Stimulated activated CD4-positive, alpha-beta T cell treated with anti-CD3 and anti-CD28 coated beads, Interleukin-4, amount 100 ng/mL, for 4 hours (primary cell): Measurements from ENCODE around the gene MCTP1.
"Not testable (repeated sequence)": the region's sequence is repeated elsewhere in the genome, so short reads cannot be mapped to it uniquely, and the experiment has no call there.

ENCODE experiments used
- DNase-seq, 2 experiments: peaks; one replicate each; pipeline ENCODE4 v3.0.0-alpha.2; 2020

Gene MCTP1

DNA sequence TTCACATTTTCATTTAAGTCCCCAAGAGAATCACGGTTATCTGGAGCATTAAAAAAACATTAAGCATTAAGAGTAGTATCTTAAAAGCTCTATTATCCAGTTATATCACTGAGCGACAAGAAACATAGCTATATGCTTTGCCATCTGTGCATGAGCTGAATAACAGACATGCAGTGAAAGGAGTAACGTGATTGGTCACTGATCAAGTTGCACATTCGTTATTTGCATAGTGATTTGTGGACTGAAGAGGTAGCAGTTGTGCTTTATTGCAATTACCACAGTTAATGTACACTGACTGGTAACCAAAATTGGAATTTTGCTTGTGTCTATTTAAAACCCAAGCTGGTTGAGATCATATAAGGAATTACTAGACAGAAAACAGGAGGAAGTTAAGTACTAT is 107.4 kb downstream of the MCTP1 start:
- DNase-seq, result no peak

DNA sequence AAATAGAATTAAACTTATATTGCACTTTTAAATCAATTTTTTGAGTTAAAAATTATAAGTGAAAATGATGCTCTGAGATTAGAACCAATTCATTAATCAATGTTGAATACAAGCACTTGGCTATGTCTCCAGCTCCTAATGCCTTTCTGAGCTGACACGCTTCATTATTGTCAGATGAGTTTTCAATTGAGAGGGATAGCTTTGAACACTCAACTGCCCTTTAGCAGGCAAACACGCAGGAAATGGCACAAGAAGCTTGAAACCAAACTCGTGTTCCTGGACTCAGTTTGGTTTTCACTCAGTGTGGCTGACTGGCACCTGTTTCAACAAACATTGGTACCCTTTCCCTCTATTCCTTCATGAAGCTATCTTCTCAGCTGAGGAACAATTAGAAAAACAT is 109.8 kb downstream of the MCTP1 start:
- no peak for DNase-seq

DNA sequence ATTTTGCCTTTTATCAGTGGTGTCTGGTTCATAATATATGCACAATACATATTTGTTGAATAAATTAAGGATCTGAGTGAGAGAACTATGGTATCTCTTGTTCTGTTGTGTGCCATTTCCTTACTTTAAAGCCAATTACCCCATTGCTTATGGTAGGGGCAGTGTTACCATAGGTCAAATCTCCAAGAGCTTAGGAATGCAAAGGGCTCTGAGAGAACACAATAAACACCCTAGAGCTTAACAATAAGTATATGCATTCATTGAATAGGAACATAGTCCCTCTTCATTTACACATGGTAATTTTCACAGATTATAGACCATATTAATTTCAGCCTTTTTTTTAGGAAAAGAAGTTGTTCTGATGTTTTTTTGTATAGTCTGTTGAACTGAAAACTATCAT is 112.2 kb downstream of the MCTP1 start:
- DNase-seq, result no peak

DNA sequence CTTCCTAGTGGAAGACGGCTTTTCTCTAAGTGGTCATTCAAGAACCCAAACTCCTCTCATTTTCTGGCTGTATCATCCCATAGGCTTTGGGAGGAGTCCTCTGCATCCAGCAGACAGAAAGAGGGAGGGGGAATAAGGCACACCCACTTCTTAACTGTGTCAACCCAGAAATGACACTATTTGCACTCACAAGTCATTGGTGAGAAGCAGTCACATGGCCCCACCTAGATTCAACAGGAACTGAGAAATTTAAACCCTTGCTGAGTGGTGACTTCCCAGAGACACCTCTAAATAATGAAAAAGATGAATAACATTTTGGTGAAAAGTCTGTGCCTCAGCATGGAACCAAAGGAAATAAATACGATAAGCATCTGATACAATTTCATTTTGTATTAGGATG is 120.0 kb downstream of the MCTP1 start:
- DNase-seq, result no peak

DNA sequence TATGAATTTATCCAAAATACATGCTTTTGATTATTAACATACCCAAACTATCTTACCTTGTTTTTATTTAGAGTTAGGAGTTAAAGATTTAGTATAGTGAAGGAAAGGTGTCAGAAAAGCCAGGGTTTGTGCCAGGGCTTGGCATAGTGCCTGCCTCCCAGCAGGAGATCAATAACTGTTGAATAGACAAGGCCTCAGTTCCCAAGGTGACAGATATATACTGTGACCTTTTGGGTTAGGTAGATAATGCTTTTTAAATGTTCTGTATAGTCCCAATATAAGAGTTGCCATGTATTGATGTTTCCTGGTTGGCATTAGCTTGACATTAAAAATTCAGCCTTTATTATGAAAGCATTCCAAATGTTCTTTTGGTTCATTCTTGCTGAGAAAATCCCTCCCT is 121.8 kb downstream of the MCTP1 start:
- no peak for DNase-seq

DNA sequence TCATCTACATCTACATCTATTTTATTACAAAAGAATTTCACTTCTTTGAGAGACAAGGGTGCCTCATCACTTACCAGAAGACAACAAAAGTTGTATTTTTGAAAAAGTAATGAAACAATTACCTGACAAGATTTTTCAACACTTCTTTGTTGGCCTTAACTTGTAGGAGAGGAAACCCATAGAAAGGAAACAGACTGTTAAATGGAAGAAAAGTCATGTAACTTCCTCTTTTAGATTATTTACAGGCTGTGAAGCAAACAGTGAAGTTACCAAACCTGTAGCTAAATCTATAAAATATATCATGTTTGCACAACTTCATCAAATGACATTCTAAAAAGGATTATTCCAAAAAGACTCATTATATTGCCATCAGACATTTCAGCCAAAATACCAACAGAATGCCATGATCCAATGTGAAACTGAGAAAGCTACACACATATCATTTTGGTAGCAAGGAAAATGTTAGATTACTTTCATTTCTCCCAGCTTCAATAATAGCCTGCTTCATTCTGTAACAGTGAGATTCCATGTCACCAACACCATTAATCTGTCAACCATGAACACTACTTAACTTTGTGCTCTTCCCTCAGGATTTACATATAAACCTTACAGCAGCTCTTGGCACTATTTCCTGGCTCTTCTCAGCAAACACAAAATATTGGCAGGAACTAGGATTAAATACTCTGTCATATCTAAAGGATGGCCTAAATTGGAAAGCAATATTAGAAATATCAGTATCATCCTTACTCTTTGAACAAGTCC is 122.5 kb downstream of the MCTP1 start:
- DNase-seq, result no peak

DNA sequence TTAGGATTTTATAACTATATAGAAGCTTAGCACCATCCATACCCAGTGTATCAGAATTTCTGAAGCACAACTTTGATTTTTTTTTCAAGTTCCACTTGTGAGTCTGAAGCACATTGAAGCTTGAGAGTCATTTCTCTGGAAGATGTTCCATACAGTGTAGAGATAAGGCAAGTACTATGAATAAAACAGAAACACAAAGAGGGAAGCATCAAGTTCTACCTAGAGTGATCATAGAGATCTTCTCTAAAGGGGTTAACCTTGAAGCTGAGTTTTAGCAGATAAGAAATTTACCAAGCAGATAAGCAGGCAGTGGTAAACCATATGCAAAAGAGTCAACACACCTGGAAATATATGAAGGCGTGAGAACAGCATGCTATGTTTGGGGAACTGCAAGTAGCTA is 125.3 kb downstream of the MCTP1 start:
- DNase-seq, result no peak

DNA sequence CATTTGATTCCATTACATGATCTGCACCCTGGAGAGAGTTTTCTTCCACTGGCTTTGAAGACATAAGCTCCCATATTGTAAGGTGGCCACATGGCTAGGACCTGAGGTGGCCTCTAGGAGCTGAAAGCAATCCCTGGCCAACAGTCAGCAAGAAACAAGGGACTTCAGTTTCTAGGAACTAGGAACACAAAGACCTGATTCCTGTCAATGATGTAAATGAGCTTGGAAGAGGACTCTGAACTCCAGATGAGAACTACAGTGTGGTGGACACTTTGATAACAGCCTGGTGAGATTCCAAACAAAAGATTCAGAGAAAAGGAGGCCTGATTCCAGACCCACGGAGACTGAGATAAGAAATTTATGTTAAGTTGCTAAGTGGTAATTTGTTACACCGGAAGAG is 129.0 kb downstream of the MCTP1 start:
- no peak for DNase-seq

DNA sequence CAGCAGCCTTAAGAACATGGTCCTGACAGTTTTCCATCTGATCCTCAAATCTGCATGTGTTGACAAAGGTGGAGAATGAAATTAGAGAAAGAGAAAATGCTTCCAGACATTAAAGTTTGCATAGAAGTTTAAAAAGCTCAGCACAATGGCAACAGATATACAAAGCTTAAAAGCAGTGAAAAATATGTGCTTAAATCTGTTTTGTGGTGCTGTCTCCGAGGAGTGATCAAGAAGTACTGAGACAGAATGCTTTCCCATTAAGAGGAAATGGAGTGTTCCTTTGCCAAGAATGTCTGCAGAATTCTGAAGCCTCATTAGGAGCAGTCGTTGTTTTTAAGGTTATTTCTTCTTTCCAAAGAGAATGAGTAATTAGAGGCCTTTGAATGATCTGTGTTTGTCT is 131.4 kb downstream of the MCTP1 start:
- no peak for DNase-seq

DNA sequence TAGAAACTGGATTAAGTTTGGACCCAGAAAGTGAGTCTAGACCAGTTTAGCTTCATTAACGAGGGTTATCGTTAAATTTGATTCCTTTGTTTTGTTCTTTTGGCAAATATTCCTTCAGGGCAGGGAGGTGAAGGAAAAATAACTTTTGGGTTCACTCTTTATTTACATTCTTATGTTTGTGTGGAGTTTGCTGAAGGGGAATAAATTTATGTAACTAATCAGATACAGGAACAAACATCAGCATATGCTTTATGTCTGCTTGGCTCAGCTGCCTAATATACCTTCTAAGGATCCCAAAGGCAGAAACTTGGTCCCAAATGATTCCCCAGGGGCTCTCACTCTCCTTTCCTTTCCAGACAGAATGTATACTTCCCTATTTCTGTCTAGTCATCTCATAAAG is 132.4 kb downstream of the MCTP1 start:
- no peak for DNase-seq

DNA sequence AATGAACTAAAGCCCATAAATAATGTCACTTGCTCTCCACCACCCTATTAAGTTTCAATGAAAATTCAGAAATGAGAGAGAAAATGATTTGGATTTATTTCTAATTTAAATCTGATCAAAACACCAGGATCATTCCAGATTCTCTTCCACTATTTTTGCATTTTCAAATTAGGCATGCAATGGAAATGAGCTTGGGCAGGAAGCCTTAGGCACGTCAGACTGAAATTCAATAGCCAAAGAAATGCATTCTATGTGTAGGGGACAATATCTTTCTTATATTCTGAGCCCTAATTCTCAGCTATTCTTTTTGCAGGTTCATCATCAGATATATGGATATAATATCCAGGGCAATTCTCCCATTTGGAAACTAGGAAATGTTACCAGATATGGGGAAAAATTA is 132.8 kb downstream of the MCTP1 start:
- DNase-seq, result no peak

DNA sequence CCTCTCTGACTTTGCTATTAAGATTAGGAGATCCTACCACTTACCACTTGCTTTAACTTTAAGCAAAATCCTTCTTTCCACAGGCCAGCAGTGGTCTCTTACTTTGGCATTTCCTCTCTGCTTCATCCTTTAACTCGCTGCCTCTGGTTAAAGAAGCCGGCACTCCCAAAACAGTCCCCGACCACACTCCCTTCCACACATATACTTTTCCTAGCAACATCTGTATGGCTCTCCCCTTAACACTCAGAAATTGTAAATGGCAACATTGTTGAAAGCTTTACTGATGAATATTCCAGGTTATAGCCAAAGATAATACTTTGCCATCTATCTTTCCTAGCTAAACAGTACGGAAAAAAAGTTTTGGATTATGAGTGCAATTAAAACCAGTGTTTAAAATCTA is 133.2 kb downstream of the MCTP1 start:
- no peak for DNase-seq

DNA sequence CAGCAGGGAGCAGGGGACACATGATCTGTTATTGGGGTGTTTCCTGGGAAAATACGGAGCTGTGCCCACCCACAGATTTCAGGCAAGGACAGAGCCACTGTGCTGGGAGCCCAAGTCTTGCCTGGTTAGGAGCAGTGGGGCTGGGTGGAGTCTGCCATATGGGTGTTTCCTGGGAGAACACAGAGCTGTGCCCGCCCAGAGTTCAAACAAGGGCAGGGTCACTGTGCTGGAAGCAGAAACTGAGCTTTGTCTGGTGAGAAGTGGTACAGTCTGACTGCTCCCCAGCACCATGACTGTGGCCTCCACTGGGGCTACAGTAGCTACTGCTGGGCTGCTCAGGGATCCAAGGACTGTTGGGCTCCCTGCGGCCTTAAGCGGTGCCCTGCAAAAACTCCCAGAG is 135.5 kb downstream of the MCTP1 start:
- no peak for DNase-seq

DNA sequence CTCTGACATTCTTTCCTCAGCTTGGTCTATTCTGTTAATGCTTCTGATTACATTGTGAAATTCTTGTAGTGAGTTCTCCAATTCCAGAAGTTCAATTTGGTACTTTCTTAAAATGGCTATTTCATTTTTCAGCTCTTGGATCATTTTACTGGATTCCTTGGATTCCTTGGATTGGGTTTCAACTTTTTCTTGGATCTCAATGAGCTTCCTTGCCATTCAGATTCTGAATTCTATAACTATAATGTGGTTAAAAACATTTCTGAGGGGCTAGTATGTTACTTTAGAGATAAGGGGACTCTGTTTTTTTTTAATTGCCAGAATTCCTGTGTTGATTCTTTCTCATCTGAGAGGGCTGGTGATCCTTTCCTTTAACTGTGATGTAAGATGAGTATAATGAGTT is 136.4 kb downstream of the MCTP1 start:
- DNase-seq, result no peak

DNA sequence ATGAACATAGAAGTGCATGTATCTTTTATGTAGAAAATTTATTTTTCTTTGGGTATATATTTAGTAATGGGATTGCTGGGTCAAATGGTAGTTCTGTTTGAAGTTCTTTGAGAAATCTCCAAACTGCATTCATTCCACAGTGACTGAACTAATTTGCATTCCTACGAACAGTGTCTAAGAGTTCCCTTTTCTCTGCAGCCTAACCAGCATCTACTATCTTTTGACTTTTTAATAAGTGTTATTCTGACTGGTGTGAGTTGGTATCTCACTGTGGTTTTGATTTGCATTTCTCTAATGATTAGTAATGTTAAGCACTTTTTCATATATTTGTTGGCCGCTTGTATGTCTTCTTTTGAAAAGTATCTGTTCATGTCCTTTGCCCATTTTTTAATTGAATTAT is 141.0 kb downstream of the MCTP1 start:
- not testable (repeated sequence) for DNase-seq

DNA sequence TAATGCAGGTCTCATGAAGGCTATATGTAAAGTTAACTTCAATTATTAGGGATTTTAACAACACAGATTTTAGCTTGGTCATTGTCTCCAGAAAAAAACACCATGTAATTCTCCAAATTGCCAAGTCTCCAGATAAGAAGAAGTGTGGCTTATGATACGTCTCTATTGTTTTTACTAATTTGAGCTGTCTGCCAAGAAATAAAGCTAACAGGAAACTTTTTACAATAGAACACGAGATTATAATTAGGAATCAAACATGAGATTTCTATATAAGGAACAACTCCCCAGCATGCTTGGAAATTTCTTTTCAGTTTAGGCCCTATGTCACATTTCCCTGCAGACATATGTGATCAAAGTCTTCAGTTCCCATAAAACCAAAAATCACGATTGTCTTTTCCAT is 142.7 kb downstream of the MCTP1 start:
- DNase-seq, result no peak

DNA sequence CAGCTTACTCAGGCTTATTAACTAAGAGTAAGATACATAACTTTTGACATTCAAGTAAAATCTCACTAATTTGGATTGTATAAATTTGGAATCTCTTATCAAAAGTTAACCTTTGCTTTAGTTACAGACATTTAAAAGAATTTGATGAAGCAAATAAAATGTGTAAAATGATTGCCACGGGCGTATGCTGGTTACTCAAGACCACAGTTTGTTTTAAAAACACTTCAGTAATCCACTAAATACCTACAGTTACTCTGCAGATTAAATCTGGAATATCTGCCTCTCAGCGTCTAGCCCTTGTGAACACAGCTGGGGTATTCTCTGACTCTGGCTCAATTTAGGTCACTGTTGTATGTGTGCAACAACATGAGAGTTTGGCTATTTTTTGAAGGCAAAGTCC is 143.8 kb downstream of the MCTP1 start:
- DNase-seq, result no peak

DNA sequence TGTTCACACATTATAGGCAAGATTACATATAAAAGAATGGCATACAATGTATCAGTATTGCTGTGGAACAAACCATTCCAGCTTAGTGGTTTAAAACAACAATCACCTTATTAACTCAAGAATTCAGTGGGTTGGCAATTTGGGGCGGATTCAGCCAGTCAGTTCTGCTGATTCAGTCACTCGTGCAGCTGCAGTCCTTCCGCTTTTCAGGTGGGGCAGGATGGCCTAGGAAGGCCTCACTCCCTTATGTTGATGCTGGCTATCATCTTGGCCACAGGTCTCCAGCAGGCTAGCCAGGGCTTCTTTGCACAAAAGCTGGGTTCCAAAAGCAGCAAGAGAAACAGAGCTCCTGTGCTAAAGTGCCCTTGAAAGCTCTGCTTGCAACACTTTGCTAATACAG is 150.6 kb downstream of the MCTP1 start:
- DNase-seq, result no peak

DNA sequence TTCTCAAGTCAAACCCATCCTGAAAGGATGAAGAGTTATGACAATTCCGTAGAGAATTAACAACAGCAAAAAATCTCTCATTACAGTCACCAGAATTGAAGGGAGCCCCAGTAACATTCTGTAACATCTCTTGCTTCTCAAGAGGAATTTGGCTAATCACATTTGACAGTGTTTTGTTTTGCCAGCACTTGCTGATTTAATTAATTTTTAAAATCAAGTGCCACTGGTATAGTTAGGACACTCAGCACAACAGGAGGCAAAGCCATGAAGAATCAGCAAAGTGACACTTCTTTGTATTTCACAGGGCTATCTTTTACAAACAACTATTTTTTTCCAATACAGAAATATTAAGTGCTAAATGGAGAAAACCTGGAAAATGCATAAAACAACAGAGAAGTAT is 152.8 kb downstream of the MCTP1 start:
- no peak for DNase-seq

DNA sequence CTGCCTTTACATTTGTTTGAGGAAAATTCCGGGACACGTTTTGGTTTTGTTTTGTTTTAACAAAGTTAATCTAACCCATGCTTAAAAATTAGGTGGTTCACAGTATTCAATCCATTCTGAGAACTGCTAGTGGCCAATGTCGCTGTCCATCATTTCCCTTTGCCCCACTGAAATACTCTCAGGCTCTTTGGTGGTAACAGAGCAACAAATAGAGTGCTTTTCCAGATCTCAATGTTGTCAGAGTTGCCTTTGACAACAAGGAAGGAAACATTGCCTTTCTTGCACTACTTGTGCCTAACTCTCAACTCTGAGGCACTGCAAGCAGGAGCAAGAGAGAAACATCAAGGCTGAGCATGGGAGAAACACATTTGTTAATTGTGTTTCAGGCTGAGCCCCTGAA is 154.0 kb downstream of the MCTP1 start:
- DNase-seq, result no peak

DNA sequence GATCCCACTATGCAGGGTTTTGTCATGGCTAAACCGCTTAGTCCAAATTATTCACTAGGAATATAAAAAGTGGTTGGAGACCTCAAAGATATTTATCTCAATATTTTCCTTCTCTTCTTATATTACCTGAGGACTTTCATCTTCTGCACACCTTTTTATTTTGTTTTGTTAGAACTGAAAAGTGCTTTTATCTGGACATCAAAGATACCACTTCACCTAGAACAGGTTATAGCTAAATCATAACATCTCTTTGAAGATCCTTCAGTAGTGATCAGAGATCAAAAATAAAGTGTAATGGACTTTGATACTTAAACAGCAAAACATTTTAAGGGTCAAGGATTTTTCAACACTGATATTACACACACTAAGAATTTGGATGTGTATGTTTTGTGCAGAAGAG is 160.2 kb downstream of the MCTP1 start:
- no peak for DNase-seq

DNA sequence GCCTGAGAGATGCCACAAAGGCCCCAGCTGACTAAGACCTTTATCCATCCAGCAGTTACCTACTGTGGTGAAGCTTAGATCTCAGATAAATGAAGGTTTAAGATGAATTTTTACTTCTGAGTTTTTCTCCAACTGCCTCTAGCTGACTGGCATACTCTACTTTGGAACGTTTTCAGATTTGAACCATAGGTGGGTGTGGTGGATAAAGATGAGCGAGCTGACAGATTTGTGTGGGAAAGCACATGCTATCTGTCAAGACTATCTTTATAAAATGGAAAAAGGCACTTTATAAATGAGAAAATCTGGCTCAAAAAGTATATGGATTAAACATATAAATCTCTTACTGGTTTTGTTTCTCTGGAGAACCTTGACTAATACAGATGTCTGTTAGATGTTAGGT is 160.8 kb downstream of the MCTP1 start:
- DNase-seq, result no peak

DNA sequence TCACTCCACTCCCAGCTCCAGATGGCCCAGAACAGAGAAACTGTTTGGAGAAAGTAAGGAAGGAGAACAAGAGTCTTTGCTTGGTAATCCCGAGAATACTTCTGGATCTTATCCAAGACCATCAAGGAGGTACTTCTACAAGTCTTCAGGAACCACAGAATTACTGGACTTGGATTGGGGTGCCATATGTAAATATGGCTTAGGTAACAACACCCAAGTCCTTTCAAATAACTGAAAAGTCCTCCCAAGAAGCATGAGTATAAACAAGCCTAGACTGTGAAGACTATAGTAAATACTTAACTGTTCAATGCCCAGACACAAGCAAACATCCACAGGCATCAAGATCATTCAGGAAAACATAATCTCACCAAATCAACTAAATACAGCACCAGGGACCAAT is 170.0 kb downstream of the MCTP1 start:
- DNase-seq, result no peak

DNA sequence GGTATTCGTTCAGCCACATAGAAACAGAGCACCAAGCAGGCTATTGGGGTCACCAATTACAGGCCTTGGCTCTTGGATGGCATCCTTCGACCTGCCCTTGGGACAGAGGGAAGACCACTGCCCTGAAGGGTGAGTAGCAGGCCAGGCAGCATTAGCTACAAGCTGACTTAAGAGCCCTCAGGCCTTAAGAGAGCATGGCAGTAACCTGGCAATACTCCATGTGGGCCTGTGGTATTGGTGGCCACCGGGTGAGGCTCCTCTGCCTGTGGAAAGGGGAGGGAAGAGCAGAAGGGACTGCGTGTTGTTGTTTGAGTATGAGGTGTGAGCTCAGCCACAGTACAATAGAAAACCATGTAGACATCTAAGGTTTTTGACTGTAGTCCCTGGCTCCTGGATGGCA is 170.6 kb downstream of the MCTP1 start:
- no peak for DNase-seq

DNA sequence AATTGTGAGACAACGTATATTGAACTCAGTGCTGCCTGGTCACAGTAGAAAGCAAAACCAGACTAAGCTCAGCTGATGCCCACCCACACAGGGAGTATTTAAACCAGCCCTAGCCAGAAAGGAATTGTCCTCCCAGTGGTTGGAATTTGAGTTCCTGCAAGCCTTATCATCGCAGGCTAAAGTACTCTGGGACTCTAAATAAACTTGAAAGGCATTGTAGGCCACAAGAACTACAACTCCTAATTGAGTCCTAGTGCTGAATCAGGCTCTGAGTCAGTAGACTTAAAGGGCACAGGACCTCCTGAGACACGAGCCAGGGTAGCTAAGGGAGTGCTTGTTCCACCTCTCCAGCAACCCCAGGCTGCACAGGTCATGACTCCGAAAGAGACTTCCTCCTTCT is 171.4 kb downstream of the MCTP1 start:
- DNase-seq, result no peak

DNA sequence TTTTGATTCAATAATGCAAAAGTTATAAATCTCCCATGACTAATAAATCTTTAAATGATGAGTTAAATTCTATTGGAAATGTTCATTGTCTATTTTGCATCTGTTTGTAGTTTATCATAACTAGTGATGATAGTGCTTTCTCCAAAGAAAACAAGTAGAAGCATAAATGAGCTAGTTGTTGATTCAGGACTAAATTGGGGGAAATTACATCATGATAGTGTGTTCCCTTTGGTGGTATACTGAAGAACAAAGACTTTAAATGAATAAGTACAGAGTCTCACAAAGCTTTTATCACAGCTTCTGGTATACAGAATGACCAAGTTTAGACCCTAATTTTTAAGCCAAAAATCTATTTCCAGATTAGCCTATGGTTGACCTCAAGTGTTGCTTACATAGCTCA is 173.8 kb downstream of the MCTP1 start:
- no peak for DNase-seq
